Calu3 (cell line): ENCODE data around the gene TNS1. TPM values are rescaled to one million over a fixed set of nuclear protein-coding genes. Genes with fewer than 3 reads are reported as not detected.

ENCODE experiments used
- BruUV-seq: library from RNA; stranded (reverse); fragments of 400-500 nt; replicated peaks from 2 replicates; lab custom pipeline; 2021; lab: Mats Ljungman, UMichigan
- CTCF ChIA-PET: fragments of 300-600 bp; sonication (Branson Sonifier 250); formaldehyde crosslinking; loops from one replicate; lab custom pipeline; 2022; ENCODE audit warnings: antibody characterized with exemption; lab: Charles Lee
- DNase-seq: peaks from one replicate; pipeline ENCODE4 v3.0.0; 2022
- H3K27ac Mint-ChIP-seq: one replicate; pipeline ENCODE4 v1.8.0; 2022; ENCODE audit warnings: mixed read lengths; ENCODE audit not compliant: unreplicated experiment
- H3K27me3 Mint-ChIP-seq: one replicate; pipeline ENCODE4 v1.8.0; 2022; ENCODE audit warnings: mixed read lengths; ENCODE audit not compliant: unreplicated experiment
- H3K36me3 Mint-ChIP-seq: one replicate; pipeline ENCODE4 v1.8.0; 2022; ENCODE audit warnings: mild to moderate bottlenecking, moderate library complexity, mixed read lengths; ENCODE audit not compliant: insufficient read depth, unreplicated experiment
- H3K4me1 Mint-ChIP-seq: one replicate; pipeline ENCODE4 v1.8.0; 2022; ENCODE audit warnings: mild to moderate bottlenecking, low read depth, mixed read lengths; ENCODE audit not compliant: unreplicated experiment
- H3K4me3 Mint-ChIP-seq: one replicate; pipeline ENCODE4 v1.8.0; 2022; ENCODE audit warnings: mild to moderate bottlenecking, low read depth, moderate library complexity, mixed read lengths; ENCODE audit not compliant: unreplicated experiment
- H3K9me3 Mint-ChIP-seq: one replicate; pipeline ENCODE4 v1.8.0; 2022; ENCODE audit warnings: low read depth, mixed read lengths; ENCODE audit not compliant: unreplicated experiment
- CTCF ChIP-seq: fragments of 200-600 bp; IDR thresholded peaks from one replicate; pipeline ENCODE4 v1.8.0; 2022; ENCODE audit warnings: antibody characterized with exemption; ENCODE audit not compliant: unreplicated experiment
- intact Hi-C: fragments of 100-400 bp; cut with micrococcal nuclease; formaldehyde crosslinking; loops from one replicate; pipeline ENCODE4 v1.10.0; 2022; ENCODE audit not compliant: unreplicated experiment
- total RNA-seq: library from RNA; stranded (reverse); gene quantifications from 2 replicates; pipeline ENCODE4 v1.2.3, GENCODE V29; 2022

Gene TNS1
- total RNA-seq, 1 experiment from 2014 or later = 2.2 TPM

- H3K4me1 Mint-ChIP-seq = no peaks in the 10 kb centered on the region
- peaks cover 100% of the 10 kb centered on the region for H3K27me3 Mint-ChIP-seq
- TF ChIP-seq CTCF = no peak
- DNase-seq = no peak
- intact Hi-C loops = no loop called here
- BruUV-seq = no TSS peak
- H3K9me3 Mint-ChIP-seq = no peaks in the 10 kb centered on the region
- no peak overlapping the region for H3K4me3 Mint-ChIP-seq
- no peaks in the 10 kb centered on the region for H3K36me3 Mint-ChIP-seq
- CTCF ChIA-PET = no interaction called here
- H3K27ac Mint-ChIP-seq = no peak overlapping the region
Measured at GRCh38 chr2:217913436-217913835, 89.4 kb downstream of the TNS1 start.

- no peak overlapping the region for H3K4me3 Mint-ChIP-seq
- intact Hi-C loops = no loop called here
- no peak for DNase-seq
- H3K27me3 Mint-ChIP-seq = peaks cover 100% of the 10 kb centered on the region
- H3K27ac Mint-ChIP-seq = no peak overlapping the region
- no TSS peak for BruUV-seq
- TF ChIP-seq CTCF = no peak
- H3K4me1 Mint-ChIP-seq = no peaks in the 10 kb centered on the region
- no peaks in the 10 kb centered on the region for H3K9me3 Mint-ChIP-seq
- H3K36me3 Mint-ChIP-seq = no peaks in the 10 kb centered on the region
- CTCF ChIA-PET = no interaction called here
Measured at GRCh38 chr2:217912098-217913024, 90.4 kb downstream of the TNS1 start.

GRCh38 chr2:217911283-217912097 lies 91.3 kb downstream of the TNS1 start:
- BruUV-seq = no TSS peak
- H3K27ac Mint-ChIP-seq = no peak overlapping the region
- intact Hi-C loops = no loop called here
- no peak for TF ChIP-seq CTCF
- no peaks in the 10 kb centered on the region for H3K36me3 Mint-ChIP-seq
- H3K4me1 Mint-ChIP-seq = no peaks in the 10 kb centered on the region
- DNase-seq = no peak
- peaks cover 100% of the 10 kb centered on the region for H3K27me3 Mint-ChIP-seq
- no peak overlapping the region for H3K4me3 Mint-ChIP-seq
- CTCF ChIA-PET = interaction anchor here (0.6 kb wide), 1 partner anchor 730 kb away, joined by 4 read pairs; no protein-coding TSS in a partner anchor
- no peaks in the 10 kb centered on the region for H3K9me3 Mint-ChIP-seq

- DNase-seq = no peak
- intact Hi-C loops = no loop called here
- Mint-ChIP-seq H3K4me3 (no peak overlapping the region), H3K4me1 (no peaks in the 10 kb centered on the region), H3K27ac (no peak overlapping the region), H3K27me3 (peaks cover 100% of the 10 kb centered on the region), H3K36me3 (no peaks in the 10 kb centered on the region), H3K9me3 (no peaks in the 10 kb centered on the region)
- BruUV-seq = no TSS peak
- no peak for TF ChIP-seq CTCF
- CTCF ChIA-PET = no interaction called here
Measured at GRCh38 chr2:217910875-217911212, 92.0 kb downstream of the TNS1 start.
